ENCODE results near the gene NAP1L1.

GRCh38 chr12:76091246-76091754 is 6.8 kb upstream of the NAP1L1 start:
- TF ChIP-seq, protein P1, sequence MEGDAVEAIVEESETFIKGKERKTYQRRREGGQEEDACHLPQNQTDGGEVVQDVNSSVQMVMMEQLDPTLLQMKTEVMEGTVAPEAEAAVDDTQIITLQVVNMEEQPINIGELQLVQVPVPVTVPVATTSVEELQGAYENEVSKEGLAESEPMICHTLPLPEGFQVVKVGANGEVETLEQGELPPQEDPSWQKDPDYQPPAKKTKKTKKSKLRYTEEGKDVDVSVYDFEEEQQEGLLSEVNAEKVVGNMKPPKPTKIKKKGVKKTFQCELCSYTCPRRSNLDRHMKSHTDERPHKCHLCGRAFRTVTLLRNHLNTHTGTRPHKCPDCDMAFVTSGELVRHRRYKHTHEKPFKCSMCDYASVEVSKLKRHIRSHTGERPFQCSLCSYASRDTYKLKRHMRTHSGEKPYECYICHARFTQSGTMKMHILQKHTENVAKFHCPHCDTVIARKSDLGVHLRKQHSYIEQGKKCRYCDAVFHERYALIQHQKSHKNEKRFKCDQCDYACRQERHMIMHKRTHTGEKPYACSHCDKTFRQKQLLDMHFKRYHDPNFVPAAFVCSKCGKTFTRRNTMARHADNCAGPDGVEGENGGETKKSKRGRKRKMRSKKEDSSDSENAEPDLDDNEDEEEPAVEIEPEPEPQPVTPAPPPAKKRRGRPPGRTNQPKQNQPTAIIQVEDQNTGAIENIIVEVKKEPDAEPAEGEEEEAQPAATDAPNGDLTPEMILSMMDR (IDR thresholded peaks at IDR 0.05), result no peak
- no peak for TF ChIP-seq POLR2A (IDR thresholded peaks at IDR 0.05)

All from thyroid gland (tissue), 4 donors.